ENCODE data around the gene TOMM34. TPM values are rescaled to one million over a fixed set of nuclear protein-coding genes. Genes with fewer than 3 reads are reported as not detected.

The TOMM34 gene
- total and polyA plus RNA-seq, 9 of the 15 experiments (the other 6 are each of a cell fraction or from before 2014, with no cell fraction given) = 18.1 to 69.4 (median 41.7) TPM

- no TSS peak for BruUV-seq (replicated peaks)
Measured at GRCh38 chr20:44981736-44982406, 21.7 kb upstream of the TOMM34 start.

More at GRCh38 chr20:44981736-44982406, 21.7 kb upstream of the TOMM34 start:
- no peak for FAIRE-seq
- H3K4me3 ChIP-seq = no peak overlapping the region
- H3K79me2 ChIP-seq (ENCODE audit: control insufficient read depth, insufficient read depth, low read length) = no peaks in the 10 kb centered on the region
- ChIA-PET CTCF (ENCODE audit: low intra/inter-chr PET ratio) (no interaction called here), POLR2A (interaction anchor here (1.2 kb wide), 1 partner anchor 10 kb away, joined by 3 read pairs; no protein-coding TSS in a partner anchor)
- H3K4me1 ChIP-seq (replicated peaks in 1 of 2; ENCODE audit: control insufficient read depth in 2 of 2, insufficient read depth in 2 of 2, low read length in 2 of 2) = peaks cover 11 to 15% of the 10 kb centered on the region in 2 experiments; a peak in 4 of 5 replicates
- 96% methylated on average over 7 of the region's 8 CpGs for WGBS (ENCODE audit: insufficient coverage, low coverage, missing lambda C conversion rate)
- H3K9me1 ChIP-seq (ENCODE audit: control insufficient read depth, insufficient read depth, low read length) = no peaks in the 10 kb centered on the region
- H4K20me1 ChIP-seq (replicated peaks; ENCODE audit: control insufficient read depth, insufficient read depth, low read length) = no peaks in the 10 kb centered on the region
- H2AFZ ChIP-seq (ENCODE audit: low read depth, low read length) = no peak overlapping the region
- H3K27me3 ChIP-seq (ENCODE audit: control insufficient read depth in 2 of 2, insufficient read depth in 2 of 2, low read length in 2 of 2) = no peaks in the 10 kb centered on the region
- H3K27ac ChIP-seq (ENCODE audit: extremely low read depth, low read depth, low read length) = no peak overlapping the region
- no peak for ATAC-seq
- no peak overlapping the region for H3K9ac ChIP-seq (ENCODE audit: insufficient read depth in 1 of 2, low read depth in 2 of 2, low read length in 2 of 2)
- TF ChIP-seq, protein P1, sequence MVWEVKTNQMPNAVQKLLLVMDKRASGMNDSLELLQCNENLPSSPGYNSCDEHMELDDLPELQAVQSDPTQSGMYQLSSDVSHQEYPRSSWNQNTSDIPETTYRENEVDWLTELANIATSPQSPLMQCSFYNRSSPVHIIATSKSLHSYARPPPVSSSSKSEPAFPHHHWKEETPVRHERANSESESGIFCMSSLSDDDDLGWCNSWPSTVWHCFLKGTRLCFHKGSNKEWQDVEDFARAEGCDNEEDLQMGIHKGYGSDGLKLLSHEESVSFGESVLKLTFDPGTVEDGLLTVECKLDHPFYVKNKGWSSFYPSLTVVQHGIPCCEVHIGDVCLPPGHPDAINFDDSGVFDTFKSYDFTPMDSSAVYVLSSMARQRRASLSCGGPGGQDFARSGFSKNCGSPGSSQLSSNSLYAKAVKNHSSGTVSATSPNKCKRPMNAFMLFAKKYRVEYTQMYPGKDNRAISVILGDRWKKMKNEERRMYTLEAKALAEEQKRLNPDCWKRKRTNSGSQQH (CRISPR knock-in tag; IDR thresholded peaks at IDR 0.05) = no peak
- TF ChIP-seq SMAD3 (CRISPR knock-in tag; conservative IDR thresholded peaks at IDR 0.05) = no peak
- TF ChIP-seq ZNF121 (CRISPR knock-in tag; conservative IDR thresholded peaks at IDR 0.05) = peak; percentile 60
- TF ChIP-seq CEBPB (tag; IDR thresholded peaks at IDR 0.05) = 0 out of 2 replicates have a peak, but pooled peaks have one; percentile 32
- TF ChIP-seq ZBTB1 (CRISPR knock-in tag; IDR thresholded peaks at IDR 0.05; ENCODE audit: borderline replicate concordance, low read depth) = no peak
- no peak for TF ChIP-seq KDM4B (IDR thresholded peaks at IDR 0.05; ENCODE audit: borderline replicate concordance in 2 of 2, low read depth in 1 of 2)
- no peak for TF ChIP-seq USF2 (CRISPR knock-in tag; IDR thresholded peaks at IDR 0.05)
- no peak for DNase-seq (ENCODE audit: extremely low read depth in 1 of 4, low spot score in 3 of 4)
- no peak overlapping the region for H3K4me2 ChIP-seq (ENCODE audit: insufficient read depth, low read length)
- intact Hi-C loops (cut with micrococcal nuclease) = no loop called here
- no peaks in the 10 kb centered on the region for H3K9me3 ChIP-seq (replicated peaks; ENCODE audit: control insufficient read depth, insufficient read depth, low read depth, low read length)
- in situ Hi-C loops (cut with MboI) = no loop called here
- H3K36me3 ChIP-seq (ENCODE audit: control insufficient read depth, insufficient read depth, low read length) = peaks cover 73% of the 10 kb centered on the region
